Esophagus mucosa (tissue), 1 donor: ENCODE results near the gene MOAP1. TPM values are rescaled to one million over a fixed set of nuclear protein-coding genes. Genes with fewer than 3 reads are reported as not detected.
"Not testable (repeated sequence)": the region's sequence is repeated elsewhere in the genome, so short reads cannot be mapped to it uniquely, and the experiment has no call there.

Source experiments
- ATAC-seq: fragments of 200-7000 bp; cut with Tn5 transposase; one replicate; pipeline ENCODE4 v1.9.1; 2020
- total RNA-seq: library from RNA; stranded (reverse); gene quantifications from one replicate; pipeline ENCODE4 v1.2.4, GENCODE V29; 2023
- donor health status: DM: yes; HTN: yes; CAD: no.

Gene MOAP1
- total RNA-seq, 1 donor from 2014 or later, result 4.6 TPM

GRCh38 chr14:93185349-93185720 is 638 bp upstream of the MOAP1 start:
- no peak for ATAC-seq

- peak; percentile 7 for ATAC-seq
Measured at GRCh38 chr14:93183596-93184317, 940 bp downstream of the MOAP1 start.

GRCh38 chr14:93175492-93175891 is 9.2 kb downstream of the MOAP1 start:
- ATAC-seq, result no peak

GRCh38 chr14:93174731-93175130 is 10.0 kb downstream of the MOAP1 start:
- not testable (repeated sequence) for ATAC-seq

- ATAC-seq, result peak; percentile 51
Measured at GRCh38 chr14:93173943-93174395, 10.7 kb downstream of the MOAP1 start.

- ATAC-seq, result no peak
Measured at GRCh38 chr14:93171376-93171775, 13.3 kb downstream of the MOAP1 start.

- ATAC-seq, result not testable (repeated sequence)
Measured at GRCh38 chr14:93170141-93170540, 14.6 kb downstream of the MOAP1 start.

GRCh38 chr14:93169619-93170018 is 15.1 kb downstream of the MOAP1 start:
- not testable (repeated sequence) for ATAC-seq

GRCh38 chr14:93168610-93169009 is 16.1 kb downstream of the MOAP1 start:
- ATAC-seq, result not testable (repeated sequence)

GRCh38 chr14:93165271-93166265 is 19.1 kb downstream of the MOAP1 start:
- ATAC-seq, result not testable (repeated sequence)

- ATAC-seq, result no peak
Measured at GRCh38 chr14:93163564-93163963, 21.1 kb downstream of the MOAP1 start.

GRCh38 chr14:93161411-93161940 is 23.2 kb downstream of the MOAP1 start:
- no peak for ATAC-seq

GRCh38 chr14:93160353-93160801 is 24.3 kb downstream of the MOAP1 start:
- ATAC-seq, result no peak

- not testable (repeated sequence) for ATAC-seq
Measured at GRCh38 chr14:93159625-93160352, 24.9 kb downstream of the MOAP1 start.

- ATAC-seq, result not testable (repeated sequence)
Measured at GRCh38 chr14:93158349-93158748, 26.3 kb downstream of the MOAP1 start.

GRCh38 chr14:93156693-93157369 is 27.9 kb downstream of the MOAP1 start:
- ATAC-seq, result no peak

GRCh38 chr14:93155667-93156066 is 29.0 kb downstream of the MOAP1 start:
- ATAC-seq, result no peak

GRCh38 chr14:93153121-93153520 is 31.6 kb downstream of the MOAP1 start:
- ATAC-seq, result no peak

GRCh38 chr14:93150227-93151208 is 34.2 kb downstream of the MOAP1 start:
- peak; percentile 74 for ATAC-seq

GRCh38 chr14:93148979-93149378 is 35.7 kb downstream of the MOAP1 start:
- no peak for ATAC-seq
